ENCODE measurements around the gene ISLR. TPM values are rescaled to one million over a fixed set of nuclear protein-coding genes. Genes with fewer than 3 reads are reported as not detected.

The ISLR gene
- total RNA-seq, 2 donors from 2014 or later = 0.29 TPM; not detected in 1

DNA sequence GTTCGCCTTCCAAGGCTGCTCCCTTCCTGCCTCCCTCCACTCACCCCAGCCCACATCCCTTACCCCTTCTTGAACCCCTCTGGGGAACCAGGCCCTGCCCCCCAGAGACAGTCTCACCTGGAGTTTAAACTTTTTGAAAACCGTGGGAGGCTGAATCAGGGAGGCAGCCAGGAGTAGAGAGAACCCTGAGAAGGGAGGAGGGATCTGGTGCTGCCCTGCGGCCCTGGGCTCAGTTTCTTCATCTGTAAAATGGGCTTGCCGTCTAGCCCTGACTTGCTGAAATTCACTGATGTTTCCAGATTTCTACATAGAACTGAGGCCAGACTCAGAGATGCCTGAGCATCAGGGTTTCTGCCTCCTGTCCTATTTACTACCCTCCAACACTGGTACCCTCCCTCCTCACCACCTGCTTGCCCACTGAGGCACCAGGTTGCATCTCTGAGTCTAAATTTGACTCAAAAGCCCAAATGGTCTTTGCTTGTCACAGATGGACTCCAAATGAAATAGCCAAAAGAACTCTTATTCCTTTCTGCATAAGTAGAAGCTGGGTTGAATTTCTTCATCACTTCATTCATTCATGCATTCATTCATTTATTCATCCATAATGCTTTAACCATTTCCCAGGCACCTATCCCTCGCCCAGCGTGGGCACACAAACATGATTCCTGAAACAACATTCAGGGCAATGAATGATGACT lies 41.0 kb downstream of the ISLR start:
- 63 to 82% methylated on average over 5 to 6 of the region's 6 CpGs for WGBS, 2 experiments (ENCODE audit: insufficient coverage in 1 of 2, insufficient read length in 1 of 2)
- no peak overlapping the region for H3K9ac ChIP-seq (ENCODE audit: extremely low read depth, low read length, poor library complexity, severe bottlenecking)
- TF ChIP-seq, protein P1, sequence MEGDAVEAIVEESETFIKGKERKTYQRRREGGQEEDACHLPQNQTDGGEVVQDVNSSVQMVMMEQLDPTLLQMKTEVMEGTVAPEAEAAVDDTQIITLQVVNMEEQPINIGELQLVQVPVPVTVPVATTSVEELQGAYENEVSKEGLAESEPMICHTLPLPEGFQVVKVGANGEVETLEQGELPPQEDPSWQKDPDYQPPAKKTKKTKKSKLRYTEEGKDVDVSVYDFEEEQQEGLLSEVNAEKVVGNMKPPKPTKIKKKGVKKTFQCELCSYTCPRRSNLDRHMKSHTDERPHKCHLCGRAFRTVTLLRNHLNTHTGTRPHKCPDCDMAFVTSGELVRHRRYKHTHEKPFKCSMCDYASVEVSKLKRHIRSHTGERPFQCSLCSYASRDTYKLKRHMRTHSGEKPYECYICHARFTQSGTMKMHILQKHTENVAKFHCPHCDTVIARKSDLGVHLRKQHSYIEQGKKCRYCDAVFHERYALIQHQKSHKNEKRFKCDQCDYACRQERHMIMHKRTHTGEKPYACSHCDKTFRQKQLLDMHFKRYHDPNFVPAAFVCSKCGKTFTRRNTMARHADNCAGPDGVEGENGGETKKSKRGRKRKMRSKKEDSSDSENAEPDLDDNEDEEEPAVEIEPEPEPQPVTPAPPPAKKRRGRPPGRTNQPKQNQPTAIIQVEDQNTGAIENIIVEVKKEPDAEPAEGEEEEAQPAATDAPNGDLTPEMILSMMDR (conservative IDR thresholded peaks at IDR 0.05) = no peak
- H3K4me3 Mint-ChIP-seq = no peak overlapping the region
- DNase-seq = no peak
- H3K36me3 ChIP-seq (ENCODE audit: control insufficient read depth, insufficient read depth, low read length) = no peaks in the 10 kb centered on the region
- H3K4me3 ChIP-seq (ENCODE audit: low read length) = no peak overlapping the region
- H3K27ac Mint-ChIP-seq = no peak overlapping the region
- H3K9me3 Mint-ChIP-seq = no peaks in the 10 kb centered on the region
- H3K9me3 ChIP-seq (ENCODE audit: control insufficient read depth, low read length) = no peaks in the 10 kb centered on the region
- no peaks in the 10 kb centered on the region for H3K27me3 ChIP-seq (ENCODE audit: control insufficient read depth, insufficient read depth, low read length, poor library complexity, severe bottlenecking)
- H3K4me1 ChIP-seq (ENCODE audit: control insufficient read depth, insufficient read depth, low read length) = no peaks in the 10 kb centered on the region
- peaks cover 36% of the 10 kb centered on the region for H3K4me1 Mint-ChIP-seq
- H3K27ac ChIP-seq (ENCODE audit: low read depth, low read length) = peak overlapping the region; percentile 75
- no peaks in the 10 kb centered on the region for H3K36me3 Mint-ChIP-seq (ENCODE audit: low read depth)
- peaks cover 9% of the 10 kb centered on the region for H3K27me3 Mint-ChIP-seq (ENCODE audit: insufficient read depth)

DNA sequence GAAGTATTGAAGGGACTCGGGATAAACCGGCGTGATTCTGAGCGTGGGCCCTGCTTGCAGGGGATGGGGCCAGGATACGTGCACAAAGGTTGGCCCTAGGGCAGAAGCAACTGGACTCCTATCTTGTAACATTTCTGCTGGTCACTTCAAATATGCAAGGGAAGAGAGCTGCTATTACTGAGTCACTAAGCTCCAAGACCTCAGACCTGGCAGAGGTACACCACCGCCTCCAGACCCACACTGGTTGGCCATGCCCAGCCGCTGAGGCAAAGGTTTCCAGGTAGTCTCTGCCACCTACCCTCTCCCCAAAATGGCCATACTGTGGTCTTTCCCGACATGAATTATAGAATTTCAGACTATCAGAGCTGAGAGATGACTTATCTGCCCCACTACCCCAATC lies 42.4 kb downstream of the ISLR start:
- H3K27me3 ChIP-seq (ENCODE audit: control insufficient read depth, insufficient read depth, low read length, poor library complexity, severe bottlenecking) = no peaks in the 10 kb centered on the region
- Mint-ChIP-seq H3K27me3 (ENCODE audit: insufficient read depth) (peaks cover 24% of the 10 kb centered on the region), H3K4me1 (peaks cover 34% of the 10 kb centered on the region), H3K4me3 (no peak overlapping the region), H3K27ac (no peak overlapping the region), H3K9me3 (no peaks in the 10 kb centered on the region), H3K36me3 (ENCODE audit: low read depth) (no peaks in the 10 kb centered on the region)
- no peak overlapping the region for H3K4me3 ChIP-seq (ENCODE audit: low read length)
- no peaks in the 10 kb centered on the region for H3K4me1 ChIP-seq (ENCODE audit: control insufficient read depth, insufficient read depth, low read length)
- WGBS, 2 experiments (ENCODE audit: insufficient coverage in 1 of 2, insufficient read length in 1 of 2) = 86 to 94% methylated on average over 7 to 8 of the region's 8 CpGs
- H3K36me3 ChIP-seq (ENCODE audit: control insufficient read depth, insufficient read depth, low read length) = no peaks in the 10 kb centered on the region
- no peak overlapping the region for H3K9ac ChIP-seq (ENCODE audit: extremely low read depth, low read length, poor library complexity, severe bottlenecking)
- H3K27ac ChIP-seq (ENCODE audit: low read depth, low read length) = no peak overlapping the region
- no peaks in the 10 kb centered on the region for H3K9me3 ChIP-seq (ENCODE audit: control insufficient read depth, low read length)
- TF ChIP-seq, protein P1 (conservative IDR thresholded peaks at IDR 0.05) = no peak
- no peak for DNase-seq

DNA sequence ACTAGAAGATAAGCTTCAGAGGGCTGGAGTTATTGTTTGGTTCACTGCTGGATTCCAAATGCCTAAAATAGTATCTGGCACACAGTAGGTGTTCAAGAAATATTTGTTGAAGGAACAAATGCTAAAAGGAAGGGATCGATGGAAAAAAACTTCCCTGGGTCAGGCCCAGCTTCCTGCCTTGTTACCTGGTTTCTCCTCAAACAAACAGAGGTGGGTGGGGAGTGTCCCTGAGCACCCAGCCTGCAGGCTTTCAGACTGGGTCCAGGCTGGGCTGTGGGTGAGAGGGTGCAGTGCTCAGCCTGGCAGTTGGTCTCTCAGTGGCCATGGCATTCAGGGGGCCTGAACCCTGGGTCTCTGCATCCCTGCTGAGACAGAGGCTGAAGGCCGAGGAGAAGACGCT lies 43.4 kb downstream of the ISLR start:
- no peaks in the 10 kb centered on the region for H3K36me3 ChIP-seq (ENCODE audit: control insufficient read depth, insufficient read depth, low read length)
- H3K36me3 Mint-ChIP-seq (ENCODE audit: low read depth) = no peaks in the 10 kb centered on the region
- H3K27ac Mint-ChIP-seq = no peak overlapping the region
- no peak overlapping the region for H3K27ac ChIP-seq (ENCODE audit: low read depth, low read length)
- TF ChIP-seq, protein P1 (conservative IDR thresholded peaks at IDR 0.05) = no peak
- H3K27me3 Mint-ChIP-seq (ENCODE audit: insufficient read depth) = peaks cover 33% of the 10 kb centered on the region
- no peaks in the 10 kb centered on the region for H3K9me3 Mint-ChIP-seq
- no peak for DNase-seq
- no peak overlapping the region for H3K9ac ChIP-seq (ENCODE audit: extremely low read depth, low read length, poor library complexity, severe bottlenecking)
- H3K4me3 ChIP-seq (ENCODE audit: low read length) = no peak overlapping the region
- whole genome bisulfite sequencing, 2 experiments (ENCODE audit: insufficient coverage in 1 of 2, insufficient read length in 1 of 2) = 90 to 100% methylated on average over 1 to 3 of the region's 3 CpGs
- no peak overlapping the region for H3K4me3 Mint-ChIP-seq
- H3K4me1 ChIP-seq (ENCODE audit: control insufficient read depth, insufficient read depth, low read length) = no peaks in the 10 kb centered on the region
- no peaks in the 10 kb centered on the region for H3K9me3 ChIP-seq (ENCODE audit: control insufficient read depth, low read length)
- peaks cover 35% of the 10 kb centered on the region for H3K4me1 Mint-ChIP-seq
- peaks cover 2% of the 10 kb centered on the region for H3K27me3 ChIP-seq (ENCODE audit: control insufficient read depth, insufficient read depth, low read length, poor library complexity, severe bottlenecking)

Data from endodermal cell (in vitro differentiated cells).